GM18907 (cell line): ENCODE data around the gene SP7.

Experiments
- ATAC-seq: cut with Tn5 transposase; IDR thresholded peaks from one replicate; pipeline ENCODE4 v1.9.1; 2021; ENCODE audit warnings: mild to moderate bottlenecking, moderate library complexity; ENCODE audit not compliant: unreplicated experiment

SP7 gene

DNA sequence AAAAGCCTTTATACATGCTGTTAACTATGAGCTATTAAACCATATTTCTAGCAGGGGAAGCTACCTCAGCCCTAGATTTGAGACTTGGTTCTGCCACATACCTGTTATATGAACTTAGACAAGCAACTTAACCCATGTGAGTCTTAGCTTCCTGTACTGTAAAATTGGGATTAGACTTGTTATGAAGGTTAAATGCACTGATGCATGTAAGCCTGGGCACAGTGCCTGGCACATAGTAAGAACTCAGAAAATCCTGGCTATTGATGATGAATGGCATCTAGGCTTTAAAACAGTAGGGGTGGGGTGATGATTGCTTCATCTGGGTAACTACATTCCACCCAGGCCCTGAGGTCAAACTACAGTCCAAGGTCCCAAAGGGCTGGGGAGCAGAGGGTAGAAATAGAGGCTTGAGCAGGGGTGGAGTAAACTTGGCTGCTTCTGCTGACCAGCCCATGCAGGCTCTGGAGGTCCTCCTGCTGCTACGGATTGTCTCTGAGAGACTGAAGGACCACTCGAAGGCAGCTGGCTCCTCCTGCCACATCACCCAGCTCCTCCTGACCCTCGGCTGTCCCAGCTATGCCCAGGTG lies 56.8 kb downstream of the SP7 start:
- ATAC-seq, result no peak

DNA sequence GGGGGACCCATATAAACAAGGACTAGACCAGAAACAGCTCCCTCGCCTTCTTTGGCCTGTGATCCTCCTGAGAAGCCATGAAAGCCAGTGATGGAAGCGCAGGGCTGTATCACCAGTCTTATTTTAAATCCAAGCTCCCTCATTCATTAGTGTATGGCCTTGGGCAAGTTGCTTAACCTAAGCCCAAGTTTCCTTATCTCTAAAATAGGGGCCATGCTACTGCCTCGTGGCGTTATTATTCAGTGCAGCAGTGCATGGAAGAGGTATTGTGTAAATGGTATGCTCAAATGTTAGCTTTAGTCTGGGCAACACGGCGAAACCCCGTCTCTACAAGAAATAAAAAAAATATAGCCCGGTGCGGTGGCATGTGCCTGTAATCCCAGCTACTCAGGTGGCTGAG lies 58.2 kb downstream of the SP7 start:
- ATAC-seq, result no peak
